Right lobe of liver (tissue), 6 donors: Measurements from ENCODE around the gene PLXNB1. TPM values are rescaled to one million over a fixed set of nuclear protein-coding genes. Genes with fewer than 3 reads are reported as not detected.

Experiments used
- ATAC-seq, 4 donors: fragments of 200-7000 bp; cut with Tn5 transposase; one replicate each; pipeline ENCODE4 v1.9.1; 2020; ENCODE audit warnings: mild to moderate bottlenecking in 4 of 4, moderate library complexity in 4 of 4
- DNase-seq, 3 donors: peaks; one replicate each; pipeline ENCODE4 v3.0.0-alpha.2; 2020
- H3K27ac ChIP-seq, 3 donors: fragments of 200-600 bp; one replicate each; pipeline ENCODE4 v1.8.0; 2022
- H3K27me3 ChIP-seq, 2 donors: fragments of 200-600 bp; one replicate each; pipeline ENCODE4 v1.8.0; 2022
- H3K36me3 ChIP-seq, 4 donors: fragments of 200-600 bp; sonication (generic) in 1 of 4; one replicate each; pipeline versions ENCODE4 v1.5.1 to v1.8.0; 2017 to 2022; ENCODE audit warnings: control low read depth in 1 of 4
- H3K4me1 ChIP-seq, 4 donors: fragments of 200-600 bp; sonication (generic) in 1 of 4; one replicate each; pipeline versions ENCODE4 v1.5.1 to v1.8.0; 2017 to 2022; ENCODE audit warnings: control low read depth in 1 of 4
- H3K4me3 ChIP-seq, 3 donors: fragments of 200-600 bp; one replicate each; pipeline ENCODE4 v1.8.0; 2022
- H3K9me3 ChIP-seq, 4 donors: fragments of 200-600 bp; sonication (generic) in 1 of 4; one replicate each; pipeline versions ENCODE4 v1.5.1 to v1.8.0; 2017 to 2022; ENCODE audit warnings: control low read depth in 1 of 4
- CTCF ChIP-seq, 4 donors: fragments of 200-600 bp in 3 of 4; fragments of 450-650 bp in 1 of 4; IDR thresholded peaks; one replicate each; pipeline versions ENCODE4 v1.5.1 to v1.8.0; 2016 to 2022; ENCODE audit warnings: antibody characterized with exemption in 4 of 4, mild to moderate bottlenecking in 2 of 4
- POLR2A ChIP-seq: fragments of 450-650 bp; IDR thresholded peaks from one replicate; pipeline ENCODE4 v1.6.1; 2017; ENCODE audit warnings: antibody characterized with exemption, mild to moderate bottlenecking
- WGBS: methylation state at CpG from one replicate; pipeline ENCODE4 v1.1.6; 2018; ENCODE audit warnings: low coverage, low lambda C conversion rate; ENCODE audit not compliant: insufficient coverage; ENCODE audit errors: missing lambda C conversion rate; 5-methylcytosine and 5-hydroxymethylcytosine counted together
- intact Hi-C, 2 donors: fragments of 100-400 bp; cut with DNase I; formaldehyde crosslinking; loops; one replicate each; pipeline versions ENCODE4 v1.11.2 to v1.14.1; 2022
- total RNA-seq, 6 experiments: library from RNA; depleted of rRNA in 2 of 6; stranded (reverse); fragments of >200 nt in 2 of 6; fragmentation: NEBNext Ultra II Directional in 3 of 6; extraction: Animal tissue kit (Norgen Biotek cat#: 25700) in 3 of 6; gene quantifications; one replicate each; pipeline versions ENCODE4 v1.1.0 to v1.2.4, GENCODE V29; 2016 to 2023
- donor health status: DM: no; HTN: yes; CAD: no.
- donor health status: DM: no; HTN: no; CAD: no.
- donor health status: DM: no; HTN: no; CAD: no.
- donor health status: DM: no; HTN: yes; CAD: no.
- donor health status: DM: no; HTN: yes; CAD: no.

The PLXNB1 gene
- total RNA-seq, 6 experiments from 2014 or later, result 65.9 to 132 (median 86.5) TPM

- Histone ChIP-seq H3K27ac (no peak overlapping the region), H3K4me3 (no peak overlapping the region), H3K4me1 (no peaks in the 10 kb centered on the region), H3K36me3 (peaks cover 0 to 98% (median 40%) of the 10 kb centered on the region in 4 donors), H3K27me3 (no peaks in the 10 kb centered on the region), H3K9me3 (no peaks in the 10 kb centered on the region)
- ATAC-seq (no peak), DNase-seq (peak in 2 of 3 donors; percentile 12 to 38)
- TF ChIP-seq CTCF (IDR thresholded peaks at IDR 0.05) (no peak), POLR2A (no peak)
- intact Hi-C loops, result no loop called here
- WGBS, result 90% methylated on average over 2 of the region's 11 CpGs
Measured at GRCh38 chr3:48411606-48412374, 18.1 kb downstream of the PLXNB1 start.

- Histone ChIP-seq H3K4me1 (no peaks in the 10 kb centered on the region), H3K4me3 (no peak overlapping the region), H3K36me3 (peaks cover 0 to 98% (median 41%) of the 10 kb centered on the region in 4 donors), H3K27ac (no peak overlapping the region), H3K27me3 (no peaks in the 10 kb centered on the region), H3K9me3 (no peaks in the 10 kb centered on the region)
- ATAC-seq, result no peak
- 88% methylated on average over 8 of the region's 9 CpGs for WGBS
- TF ChIP-seq CTCF (IDR thresholded peaks at IDR 0.05) (no peak), POLR2A (no peak)
- DNase-seq, result peak in 2 of 3 donors; percentile 11 to 29
- intact Hi-C loops, result no loop called here
Measured at GRCh38 chr3:48411041-48411588, 18.8 kb downstream of the PLXNB1 start.

GRCh38 chr3:48410205-48411040, 19.5 kb downstream of the PLXNB1 start:
- Histone ChIP-seq H3K9me3 (no peaks in the 10 kb centered on the region), H3K27me3 (no peaks in the 10 kb centered on the region), H3K36me3 (peaks cover 0 to 98% (median 42%) of the 10 kb centered on the region in 4 donors), H3K4me3 (no peak overlapping the region), H3K4me1 (no peaks in the 10 kb centered on the region), H3K27ac (no peak overlapping the region)
- TF ChIP-seq POLR2A (no peak), CTCF (IDR thresholded peaks at IDR 0.05) (no peak)
- WGBS, result 96% methylated on average over 4 of the region's 16 CpGs
- DNase-seq (peak in 2 of 3 donors; percentile 8 to 43), ATAC-seq (no peak)
- intact Hi-C loops, result no loop called here

- 89% methylated on average over 3 of the region's 31 CpGs for WGBS
- DNase-seq, result peak; percentile 13 to 53 (median 44)
- TF ChIP-seq CTCF (IDR thresholded peaks at IDR 0.05) (no peak), POLR2A (no peak)
- intact Hi-C loops, result no loop called here
- no peak for ATAC-seq
- Histone ChIP-seq H3K4me3 (no peak overlapping the region), H3K27ac (no peak overlapping the region), H3K27me3 (no peaks in the 10 kb centered on the region), H3K4me1 (no peaks in the 10 kb centered on the region), H3K36me3 (peaks cover 0 to 93% (median 45%) of the 10 kb centered on the region in 4 donors), H3K9me3 (no peaks in the 10 kb centered on the region)
Measured at GRCh38 chr3:48409291-48410201, 20.3 kb downstream of the PLXNB1 start.
